Activated naive CD8-positive, alpha-beta T cell treated with anti-CD3 and anti-CD28 coated beads, Interleukin-2, amount 50 U/mL, for 24 hours (primary cell): Measurements from ENCODE around the gene DRAM1.

ENCODE experiments used
- ATAC-seq: fragments of 150-1000 bp; cut with Tn5 transposase; one replicate; pipeline ENCODE4 v1.10.0; 2021
- DNase-seq: peaks from one replicate; pipeline ENCODE4 v3.0.0; 2021
- H3K27ac Mint-ChIP-seq: one replicate; pipeline ENCODE4 v1.8.0; 2021; ENCODE audit warnings: mild to moderate bottlenecking, mixed read lengths
- H3K27me3 Mint-ChIP-seq: one replicate; pipeline ENCODE4 v1.8.0; 2021; ENCODE audit warnings: mixed read lengths
- H3K36me3 Mint-ChIP-seq: one replicate; pipeline ENCODE4 v1.8.0; 2021; ENCODE audit warnings: low read depth, mixed read lengths
- H3K4me1 Mint-ChIP-seq: one replicate; pipeline ENCODE4 v1.8.0; 2021; ENCODE audit warnings: mixed read lengths
- H3K4me3 Mint-ChIP-seq: one replicate; pipeline ENCODE4 v1.8.0; 2021; ENCODE audit warnings: mild to moderate bottlenecking, moderate library complexity, mixed read lengths
- H3K9me3 Mint-ChIP-seq: one replicate; pipeline ENCODE4 v1.8.0; 2021; ENCODE audit warnings: mixed read lengths

The DRAM1 gene

GRCh38 chr12:101954676-101955075, 77.3 kb downstream of the DRAM1 start:
- no peaks in the 10 kb centered on the region for H3K36me3 Mint-ChIP-seq
- peaks cover 4% of the 10 kb centered on the region for H3K9me3 Mint-ChIP-seq
- no peaks in the 10 kb centered on the region for H3K4me1 Mint-ChIP-seq
- no peak overlapping the region for H3K27ac Mint-ChIP-seq
- no peak for DNase-seq
- ATAC-seq: no peak
- H3K27me3 Mint-ChIP-seq: no peaks in the 10 kb centered on the region
- H3K4me3 Mint-ChIP-seq: no peak overlapping the region

GRCh38 chr12:101957252-101957959, 80.0 kb downstream of the DRAM1 start:
- Mint-ChIP-seq H3K9me3 (peaks cover 12% of the 10 kb centered on the region), H3K4me3 (no peak overlapping the region), H3K4me1 (no peaks in the 10 kb centered on the region), H3K36me3 (no peaks in the 10 kb centered on the region), H3K27ac (no peak overlapping the region), H3K27me3 (no peaks in the 10 kb centered on the region)
- DNase-seq (no peak), ATAC-seq (no peak)

GRCh38 chr12:101959607-101960006, 82.2 kb downstream of the DRAM1 start:
- no peak overlapping the region for H3K4me3 Mint-ChIP-seq
- H3K9me3 Mint-ChIP-seq: peaks cover 12% of the 10 kb centered on the region
- H3K4me1 Mint-ChIP-seq: no peaks in the 10 kb centered on the region
- H3K36me3 Mint-ChIP-seq: no peaks in the 10 kb centered on the region
- DNase-seq (no peak), ATAC-seq (no peak)
- no peaks in the 10 kb centered on the region for H3K27me3 Mint-ChIP-seq
- no peak overlapping the region for H3K27ac Mint-ChIP-seq

GRCh38 chr12:101962486-101962885, 85.1 kb downstream of the DRAM1 start:
- H3K27me3 Mint-ChIP-seq: no peaks in the 10 kb centered on the region
- ATAC-seq (no peak), DNase-seq (no peak)
- peaks cover 1% of the 10 kb centered on the region for H3K4me1 Mint-ChIP-seq
- H3K36me3 Mint-ChIP-seq: no peaks in the 10 kb centered on the region
- no peak overlapping the region for H3K4me3 Mint-ChIP-seq
- H3K9me3 Mint-ChIP-seq: peaks cover 12% of the 10 kb centered on the region
- no peak overlapping the region for H3K27ac Mint-ChIP-seq

- no peak overlapping the region for H3K4me3 Mint-ChIP-seq
- H3K27ac Mint-ChIP-seq: no peak overlapping the region
- no peak for ATAC-seq
Observed at GRCh38 chr12:101963697-101964096, 86.3 kb downstream of the DRAM1 start.

GRCh38 chr12:101966496-101966895, 89.1 kb downstream of the DRAM1 start:
- Mint-ChIP-seq H3K4me3 (no peak overlapping the region), H3K27ac (no peak overlapping the region), H3K9me3 (no peaks in the 10 kb centered on the region), H3K4me1 (peaks cover 9% of the 10 kb centered on the region), H3K27me3 (peaks cover 1% of the 10 kb centered on the region), H3K36me3 (no peaks in the 10 kb centered on the region)
- no peak for ATAC-seq
- DNase-seq: no peak

More at GRCh38 chr12:101963697-101964096, 86.3 kb downstream of the DRAM1 start:
- no peaks in the 10 kb centered on the region for H3K36me3 Mint-ChIP-seq
- H3K4me1 Mint-ChIP-seq: peaks cover 6% of the 10 kb centered on the region
- peaks cover 12% of the 10 kb centered on the region for H3K9me3 Mint-ChIP-seq
- H3K27me3 Mint-ChIP-seq: no peaks in the 10 kb centered on the region
- DNase-seq: no peak

GRCh38 chr12:101967506-101967905, 90.1 kb downstream of the DRAM1 start:
- no peak for ATAC-seq
- H3K4me1 Mint-ChIP-seq: peaks cover 9% of the 10 kb centered on the region
- no peak for DNase-seq
- no peak overlapping the region for H3K4me3 Mint-ChIP-seq
- H3K36me3 Mint-ChIP-seq: no peaks in the 10 kb centered on the region
- H3K9me3 Mint-ChIP-seq: no peaks in the 10 kb centered on the region
- H3K27ac Mint-ChIP-seq: no peak overlapping the region
- peaks cover 1% of the 10 kb centered on the region for H3K27me3 Mint-ChIP-seq

GRCh38 chr12:101968770-101969169, 91.4 kb downstream of the DRAM1 start:
- no peaks in the 10 kb centered on the region for H3K36me3 Mint-ChIP-seq
- H3K27ac Mint-ChIP-seq: no peak overlapping the region
- ATAC-seq: peak; percentile 46
- H3K27me3 Mint-ChIP-seq: peaks cover 1% of the 10 kb centered on the region
- H3K4me3 Mint-ChIP-seq: no peak overlapping the region
- H3K9me3 Mint-ChIP-seq: no peaks in the 10 kb centered on the region
- peaks cover 9% of the 10 kb centered on the region for H3K4me1 Mint-ChIP-seq
- DNase-seq: no peak
